GM12875 (cell line): ENCODE results near the gene KIF26B.
"Not testable (repeated sequence)": the region's sequence is repeated elsewhere in the genome, so short reads cannot be mapped to it uniquely, and the experiment has no call there.

Experiments
- H3K4me3 ChIP-seq: one replicate; pipeline ENCODE4 v1.5.1; 2011; ENCODE audit warnings: low read depth, low read length, control low read depth
- CTCF ChIP-seq: IDR thresholded peaks from 2 replicates; pipeline ENCODE4 v1.5.1; 2011; ENCODE audit warnings: low read depth, mild to moderate bottlenecking, control low read depth, inconsistent platforms, low read length, moderate library complexity, borderline replicate concordance; ENCODE audit not compliant: insufficient read depth

The KIF26B gene

GRCh38 chr1:245715291-245715701, 560.5 kb downstream of the KIF26B start:
- H3K4me3 ChIP-seq, result no peak overlapping the region
- no peak for TF ChIP-seq CTCF

- no peak for TF ChIP-seq CTCF
- no peak overlapping the region for H3K4me3 ChIP-seq
Measured at GRCh38 chr1:245715970-245716369, 561.2 kb downstream of the KIF26B start.

- no peak for TF ChIP-seq CTCF
- H3K4me3 ChIP-seq, result no peak overlapping the region
Measured at GRCh38 chr1:245716561-245716960, 561.8 kb downstream of the KIF26B start.

GRCh38 chr1:245717611-245718010, 562.8 kb downstream of the KIF26B start:
- TF ChIP-seq CTCF, result no peak

GRCh38 chr1:245718123-245718522, 563.3 kb downstream of the KIF26B start:
- no peak overlapping the region for H3K4me3 ChIP-seq
- TF ChIP-seq CTCF, result no peak

More at GRCh38 chr1:245717611-245718010, 562.8 kb downstream of the KIF26B start:
- no peak overlapping the region for H3K4me3 ChIP-seq

GRCh38 chr1:245718951-245719350, 564.2 kb downstream of the KIF26B start:
- no peak overlapping the region for H3K4me3 ChIP-seq
- no peak for TF ChIP-seq CTCF

GRCh38 chr1:245721488-245721887, 566.7 kb downstream of the KIF26B start:
- no peak for TF ChIP-seq CTCF
- H3K4me3 ChIP-seq, result no peak overlapping the region

GRCh38 chr1:245728035-245728434, 573.2 kb downstream of the KIF26B start:
- H3K4me3 ChIP-seq, result not testable (repeated sequence)
